Endothelial cell of umbilical vein (primary cell): Measurements from ENCODE around the gene C6. TPM values are rescaled to one million over a fixed set of nuclear protein-coding genes. Genes with fewer than 3 reads are reported as not detected.

ENCODE experiments used
- BruUV-seq: library from RNA; stranded (reverse); fragments of 400-500 nt; replicated peaks from 2 replicates; lab custom pipeline; 2021; lab: Mats Ljungman, UMichigan
- CTCF ChIA-PET: fragments of 300-600, 350-600 bp; sonication (Branson Sonifier 250); formaldehyde crosslinking; loops from one replicate; lab custom pipeline; 2021; ENCODE audit warnings: antibody characterized with exemption, inconsistent platforms; lab: Charles Lee
- POLR2A ChIA-PET: fragments of 300-600, 350-600 bp; sonication (Branson Sonifier 250); formaldehyde crosslinking; loops from one replicate; lab custom pipeline; 2021; ENCODE audit warnings: antibody characterized with exemption, inconsistent platforms; lab: Charles Lee
- DNase-seq: peaks from one replicate; pipeline ENCODE4 v3.0.0-alpha.2; 2011; ENCODE audit warnings: low read depth, low spot score
- FAIRE-seq: peaks from 2 replicates; lab custom pipeline; 2011; peaks lifted over from hg19 to GRCh38; lab: Jason Lieb, UNC
- H2AFZ ChIP-seq: 2 replicates; pipeline ENCODE4 v1.6.0; 2012; ENCODE audit warnings: low read depth, low read length, control low read depth, inconsistent platforms
- H3K27ac ChIP-seq: 2 replicates; pipeline ENCODE4 v1.5.1; 2011; ENCODE audit warnings: low read depth, mild to moderate bottlenecking, control low read depth, low read length, moderate library complexity; ENCODE audit not compliant: insufficient read depth
- H3K27me3 ChIP-seq, 2 experiments: 2 replicates each; pipeline versions ENCODE4 v1.6.0 to v1.6.1; 2011; ENCODE audit warnings: low read length in 2 of 2, mixed read lengths in 1 of 2; ENCODE audit not compliant: control insufficient read depth in 2 of 2, insufficient read depth in 2 of 2
- H3K36me3 ChIP-seq, 2 experiments: 2 replicates in 1 of 2; 3 replicates in 1 of 2; pipeline ENCODE4 v1.5.1; 2011; ENCODE audit warnings: low read length in 2 of 2, mild to moderate bottlenecking in 1 of 2, moderate library complexity in 1 of 2; ENCODE audit not compliant: control insufficient read depth in 2 of 2, insufficient read depth in 2 of 2; ENCODE audit errors: extremely low read depth in 1 of 2
- H3K4me1 ChIP-seq: 3 replicates; pipeline ENCODE4 v1.5.1; 2011; ENCODE audit warnings: mild to moderate bottlenecking, low read length; ENCODE audit not compliant: control insufficient read depth, insufficient read depth; ENCODE audit errors: extremely low read depth
- H3K4me2 ChIP-seq: 2 replicates; pipeline ENCODE4 v1.6.1; 2011; ENCODE audit warnings: low read length, control low read depth, mixed read lengths; ENCODE audit not compliant: insufficient read depth
- H3K4me3 ChIP-seq, 3 experiments: fragments of 200-600 bp in 1 of 3; sonication (generic), shearing (Covaris generic) in 1 of 3; replicated peaks in 1 of 3; 2 replicates each; pipeline ENCODE4 v1.5.1; 2011 to 2016; ENCODE audit warnings: control low read depth in 3 of 3, low read length in 3 of 3, mild to moderate bottlenecking in 2 of 3, inconsistent platforms in 1 of 3, low read depth in 1 of 3, moderate library complexity in 1 of 3; ENCODE audit not compliant: insufficient read depth in 1 of 3
- H3K79me2 ChIP-seq: 2 replicates; pipeline ENCODE4 v1.6.0; 2012; ENCODE audit warnings: low read length, inconsistent platforms; ENCODE audit not compliant: control insufficient read depth, insufficient read depth
- H3K9ac ChIP-seq: replicated peaks from 2 replicates; pipeline ENCODE3; 2011; ENCODE audit warnings: low read length, control low read depth; ENCODE audit not compliant: insufficient read depth; ENCODE audit errors: extremely low read depth
- H3K9me1 ChIP-seq: replicated peaks from 3 replicates; pipeline ENCODE4 v1.6.0; 2011; ENCODE audit warnings: mild to moderate bottlenecking, low read length; ENCODE audit not compliant: control insufficient read depth, insufficient read depth; ENCODE audit errors: extremely low read depth
- H3K9me3 ChIP-seq: replicated peaks from 2 replicates; pipeline ENCODE4 v1.5.1; 2012; ENCODE audit warnings: low read length, inconsistent platforms; ENCODE audit not compliant: control insufficient read depth, insufficient read depth
- H4K20me1 ChIP-seq: replicated peaks from 2 replicates; pipeline ENCODE3; 2011; ENCODE audit warnings: mild to moderate bottlenecking, low read length; ENCODE audit not compliant: control insufficient read depth, insufficient read depth; ENCODE audit errors: extremely low read depth
- EZH2 ChIP-seq: IDR thresholded peaks from 2 replicates; pipeline ENCODE4 v1.6.1; 2012; ENCODE audit warnings: borderline replicate concordance, low read depth, mild to moderate bottlenecking, moderate library complexity, low read length, inconsistent platforms; ENCODE audit not compliant: severe bottlenecking
- FOS ChIP-seq: IDR thresholded peaks from 2 replicates; pipeline ENCODE4 v1.6.1; 2011; ENCODE audit warnings: mild to moderate bottlenecking, low read length, moderate library complexity, borderline replicate concordance; ENCODE audit not compliant: insufficient read depth
- GATA2 ChIP-seq: IDR thresholded peaks from 2 replicates; pipeline ENCODE4 v1.7.0; 2011; ENCODE audit warnings: low read depth, mild to moderate bottlenecking, moderate library complexity, mixed read lengths, low read length; ENCODE audit not compliant: insufficient read length, insufficient read depth
- JUN ChIP-seq: IDR thresholded peaks from 2 replicates; pipeline ENCODE4 v1.6.1; 2011; ENCODE audit warnings: borderline replicate concordance, low read depth; ENCODE audit not compliant: insufficient read length, insufficient read depth
- MYC ChIP-seq: IDR thresholded peaks from one replicate; pipeline ENCODE4 v1.6.1; 2011; ENCODE audit warnings: mild to moderate bottlenecking, low read depth, low read length
- POLR2A ChIP-seq: IDR thresholded peaks from 2 replicates; pipeline ENCODE4 v1.6.1; 2012; ENCODE audit warnings: low read depth, mild to moderate bottlenecking, control low read depth, low read length
- POLR2AphosphoS5 ChIP-seq: IDR thresholded peaks from 2 replicates; pipeline ENCODE4 v1.6.1; 2012; ENCODE audit warnings: low read depth, mild to moderate bottlenecking, control low read depth, low read length, moderate library complexity; ENCODE audit not compliant: insufficient read depth
- dilution Hi-C: fragments of 300-500 bp; cut with MboI; formaldehyde crosslinking; loops from one replicate; pipeline ENCODE4 v1.15.0; 2019; ENCODE audit warnings: low sequenced_read_pairs; ENCODE audit not compliant: extremely low pct_ligation_motif_present
- intact Hi-C: fragments of 100-400 bp; cut with micrococcal nuclease; formaldehyde crosslinking; loops from one replicate; pipeline ENCODE4 v1.10.0; 2022
- polyA plus RNA-seq, 4 experiments: library from polyadenylated mRNA; depleted of rRNA in 3 of 4; stranded (reverse) in 3 of 4; unstranded in 1 of 4; fragments of >200 nt; gene quantifications; 2 replicates each; pipeline versions ENCODE4 v1.2.1 to v1.2.3, GENCODE V29; 2011 to 2012; ENCODE audit warnings: missing spikeins in 1 of 4
- total RNA-seq: library from RNA; stranded (reverse); gene quantifications from 2 replicates; pipeline ENCODE4 v1.2.3, GENCODE V29; 2021
- TF ChIP-seq, protein P1 (sequence below), 2 donors: IDR thresholded peaks; 1 replicate in 1 of 2; 2 replicates in 1 of 2; pipeline ENCODE4 v1.5.1; 2011; ENCODE audit warnings: low read length in 2 of 2, mild to moderate bottlenecking in 2 of 2, moderate library complexity in 2 of 2, control low read depth in 1 of 2, inconsistent platforms in 1 of 2, low read depth in 1 of 2; ENCODE audit not compliant: insufficient read depth in 1 of 2; ENCODE audit errors: extremely low read depth in 1 of 2
- TF ChIP-seq, protein P2 (sequence below): IDR thresholded peaks from 2 replicates; pipeline ENCODE4 v1.6.1; 2011; ENCODE audit not compliant: insufficient read depth, insufficient read length

C6 gene
- total and polyA plus RNA-seq, 2 donors (not counting 3 experiments of a cell fraction or from before 2014, with no cell fraction given) = not detected

DNA sequence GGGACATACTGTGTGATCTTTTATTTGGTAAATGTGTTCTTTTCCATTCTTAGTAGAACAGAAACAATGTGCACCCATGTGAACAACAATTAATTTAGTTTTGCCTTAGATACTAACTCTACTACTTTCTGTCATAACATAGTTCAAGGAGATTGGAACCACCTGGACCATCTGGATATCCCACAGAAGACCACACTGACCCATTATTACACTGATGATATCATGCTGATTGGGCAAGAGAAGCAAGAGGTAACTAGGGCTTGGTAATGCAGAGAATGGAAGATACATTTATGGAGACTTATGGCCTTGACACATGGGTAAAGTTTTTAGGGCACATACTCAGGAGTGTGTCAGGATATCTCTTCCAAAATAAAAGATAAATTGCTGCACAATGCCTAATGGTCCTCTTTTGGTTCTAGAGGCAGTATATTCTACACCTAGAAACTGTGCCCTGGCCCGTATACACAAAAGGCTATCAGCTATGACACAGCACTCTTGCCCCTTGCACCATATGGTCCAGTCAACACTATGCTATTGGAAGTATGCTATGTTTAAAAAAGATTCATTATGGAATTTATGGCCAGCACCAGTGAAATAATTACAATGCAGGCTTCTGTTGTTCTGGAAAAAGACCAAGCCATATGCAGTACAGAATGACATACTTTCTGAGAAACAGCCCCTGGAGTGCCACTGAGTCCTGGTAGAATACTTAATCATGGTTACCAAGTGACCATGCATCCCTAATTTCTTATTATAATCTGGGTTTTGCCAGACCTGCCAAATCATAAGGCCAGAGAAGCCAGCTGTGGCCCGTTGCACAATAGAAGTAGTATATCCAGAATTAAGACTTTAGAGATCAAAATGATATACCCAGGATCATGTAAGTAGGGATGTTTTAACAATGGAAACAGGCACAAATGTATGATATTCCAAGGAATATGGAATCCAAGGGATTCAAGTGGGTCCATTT lies 100.6 kb downstream of the C6 start:
- DNase-seq = no peak
- intact Hi-C loops (no loop called here), dilution Hi-C loops (no loop called here)
- no TSS peak for BruUV-seq
- no peaks in the 10 kb centered on the region for H3K36me3 ChIP-seq
- H3K9me3 ChIP-seq = no peaks in the 10 kb centered on the region
- H4K20me1 ChIP-seq = no peaks in the 10 kb centered on the region
- no peaks in the 10 kb centered on the region for H3K4me1 ChIP-seq
- ChIA-PET CTCF (no interaction called here), POLR2A (no interaction called here)
- H3K27ac ChIP-seq = no peak overlapping the region
- FAIRE-seq = no peak
- H3K27me3 ChIP-seq = no peaks in the 10 kb centered on the region
- H3K79me2 ChIP-seq = no peaks in the 10 kb centered on the region
- H3K9ac ChIP-seq = no peak overlapping the region
- no peak overlapping the region for H2AFZ ChIP-seq
- no peak overlapping the region for H3K4me3 ChIP-seq
- no peak for TF ChIP-seq POLR2AphosphoS5
- TF ChIP-seq POLR2A = no peak
- no peak for TF ChIP-seq GATA2
- no peak for TF ChIP-seq JUN
- no peak overlapping the region for H3K4me2 ChIP-seq
- H3K9me1 ChIP-seq = no peaks in the 10 kb centered on the region

DNA sequence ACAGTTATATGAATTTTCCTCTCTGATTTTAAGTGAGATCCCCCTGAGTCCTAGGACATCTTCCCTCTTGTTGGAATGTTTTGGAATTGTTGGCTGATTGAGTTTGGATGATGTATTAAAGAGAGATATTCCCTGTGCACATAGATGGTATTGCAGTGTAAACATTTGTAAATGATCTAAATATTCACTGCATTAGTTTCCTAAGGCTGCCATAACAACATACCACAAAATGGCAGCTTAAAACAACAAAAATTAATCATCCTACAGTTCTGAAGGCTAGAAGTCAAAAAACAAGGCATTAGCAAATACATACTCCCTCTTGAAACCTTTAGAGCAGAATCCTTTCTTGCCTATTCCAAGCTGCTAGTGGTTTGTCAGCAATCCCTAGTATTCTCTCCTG lies 104.1 kb downstream of the C6 start:
- no peaks in the 10 kb centered on the region for H3K79me2 ChIP-seq
- POLR2A ChIA-PET = no interaction called here
- H3K4me2 ChIP-seq = no peak overlapping the region
- no peaks in the 10 kb centered on the region for H3K4me1 ChIP-seq
- dilution Hi-C loops = no loop called here
- H3K9ac ChIP-seq = no peak overlapping the region
- H3K4me3 ChIP-seq = no peak overlapping the region
- no peaks in the 10 kb centered on the region for H3K27me3 ChIP-seq
- no peaks in the 10 kb centered on the region for H3K36me3 ChIP-seq
- intact Hi-C loops = no loop called here
- no TSS peak for BruUV-seq
- TF ChIP-seq, protein P1, sequence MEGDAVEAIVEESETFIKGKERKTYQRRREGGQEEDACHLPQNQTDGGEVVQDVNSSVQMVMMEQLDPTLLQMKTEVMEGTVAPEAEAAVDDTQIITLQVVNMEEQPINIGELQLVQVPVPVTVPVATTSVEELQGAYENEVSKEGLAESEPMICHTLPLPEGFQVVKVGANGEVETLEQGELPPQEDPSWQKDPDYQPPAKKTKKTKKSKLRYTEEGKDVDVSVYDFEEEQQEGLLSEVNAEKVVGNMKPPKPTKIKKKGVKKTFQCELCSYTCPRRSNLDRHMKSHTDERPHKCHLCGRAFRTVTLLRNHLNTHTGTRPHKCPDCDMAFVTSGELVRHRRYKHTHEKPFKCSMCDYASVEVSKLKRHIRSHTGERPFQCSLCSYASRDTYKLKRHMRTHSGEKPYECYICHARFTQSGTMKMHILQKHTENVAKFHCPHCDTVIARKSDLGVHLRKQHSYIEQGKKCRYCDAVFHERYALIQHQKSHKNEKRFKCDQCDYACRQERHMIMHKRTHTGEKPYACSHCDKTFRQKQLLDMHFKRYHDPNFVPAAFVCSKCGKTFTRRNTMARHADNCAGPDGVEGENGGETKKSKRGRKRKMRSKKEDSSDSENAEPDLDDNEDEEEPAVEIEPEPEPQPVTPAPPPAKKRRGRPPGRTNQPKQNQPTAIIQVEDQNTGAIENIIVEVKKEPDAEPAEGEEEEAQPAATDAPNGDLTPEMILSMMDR (IDR thresholded peaks at IDR 0.05; ENCODE audit: extremely low read depth in 1 of 2, insufficient read depth in 1 of 2, low read depth in 1 of 2, low read length in 2 of 2) = no peak
- no peak for TF ChIP-seq GATA2
- TF ChIP-seq, protein P2, sequence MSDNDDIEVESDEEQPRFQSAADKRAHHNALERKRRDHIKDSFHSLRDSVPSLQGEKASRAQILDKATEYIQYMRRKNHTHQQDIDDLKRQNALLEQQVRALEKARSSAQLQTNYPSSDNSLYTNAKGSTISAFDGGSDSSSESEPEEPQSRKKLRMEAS = no peak
- TF ChIP-seq POLR2A = no peak
- no peak for TF ChIP-seq POLR2AphosphoS5
- no peak for TF ChIP-seq JUN
- no peak for TF ChIP-seq MYC
- no peak for TF ChIP-seq EZH2
- no peak for TF ChIP-seq FOS
- no peak for FAIRE-seq
- no peak overlapping the region for H2AFZ ChIP-seq
- no peaks in the 10 kb centered on the region for H3K9me3 ChIP-seq
- CTCF ChIA-PET = no interaction called here
- no peak for DNase-seq
- H4K20me1 ChIP-seq = no peaks in the 10 kb centered on the region
- H3K9me1 ChIP-seq = no peaks in the 10 kb centered on the region
- no peak overlapping the region for H3K27ac ChIP-seq
